GM12875 (cell line): ENCODE measurements around the gene FAM20C.
"Not testable (repeated sequence)": the region's sequence is repeated elsewhere in the genome, so short reads cannot be mapped to it uniquely, and the experiment has no call there.

Source experiments
- H3K4me3 ChIP-seq: one replicate; pipeline ENCODE4 v1.5.1; 2011; ENCODE audit warnings: low read depth, low read length, control low read depth
- CTCF ChIP-seq: IDR thresholded peaks from 2 replicates; pipeline ENCODE4 v1.5.1; 2011; ENCODE audit warnings: low read depth, mild to moderate bottlenecking, control low read depth, inconsistent platforms, low read length, moderate library complexity, borderline replicate concordance; ENCODE audit not compliant: insufficient read depth

The FAM20C gene

GRCh38 chr7:200290-200689 is 7.9 kb downstream of the FAM20C start:
- TF ChIP-seq CTCF: no peak
- no peak overlapping the region for H3K4me3 ChIP-seq

GRCh38 chr7:200704-201103 is 8.3 kb downstream of the FAM20C start:
- TF ChIP-seq CTCF: no peak

GRCh38 chr7:204326-204725 is 12.0 kb downstream of the FAM20C start:
- no peak for TF ChIP-seq CTCF
- H3K4me3 ChIP-seq: no peak overlapping the region

More at GRCh38 chr7:200704-201103, 8.3 kb downstream of the FAM20C start:
- H3K4me3 ChIP-seq: no peak overlapping the region

- H3K4me3 ChIP-seq: no peak overlapping the region
- TF ChIP-seq CTCF: no peak
Observed at GRCh38 chr7:205115-206010, 13.0 kb downstream of the FAM20C start.

GRCh38 chr7:206351-206750 is 14.0 kb downstream of the FAM20C start:
- H3K4me3 ChIP-seq: not testable (repeated sequence)

- no peak for TF ChIP-seq CTCF
- no peak overlapping the region for H3K4me3 ChIP-seq
Observed at GRCh38 chr7:207418-208129, 15.2 kb downstream of the FAM20C start.

- TF ChIP-seq CTCF: no peak
- no peak overlapping the region for H3K4me3 ChIP-seq
Observed at GRCh38 chr7:208130-208673, 15.8 kb downstream of the FAM20C start.
